GM21528 (cell line): ENCODE data around the gene NEDD9.

Experiments
- ATAC-seq: cut with Tn5 transposase; IDR thresholded peaks from one replicate; pipeline ENCODE4 v1.9.1; 2021; ENCODE audit warnings: mild to moderate bottlenecking, moderate library complexity; ENCODE audit not compliant: unreplicated experiment, low FRiP score

NEDD9 gene

GRCh38 chr6:11204794-11205366 lies 27.6 kb downstream of the NEDD9 start:
- ATAC-seq = no peak

- ATAC-seq = no peak
These were observed 28.5 kb downstream of the NEDD9 start for GRCh38 chr6:11204005-11204399.

DNA sequence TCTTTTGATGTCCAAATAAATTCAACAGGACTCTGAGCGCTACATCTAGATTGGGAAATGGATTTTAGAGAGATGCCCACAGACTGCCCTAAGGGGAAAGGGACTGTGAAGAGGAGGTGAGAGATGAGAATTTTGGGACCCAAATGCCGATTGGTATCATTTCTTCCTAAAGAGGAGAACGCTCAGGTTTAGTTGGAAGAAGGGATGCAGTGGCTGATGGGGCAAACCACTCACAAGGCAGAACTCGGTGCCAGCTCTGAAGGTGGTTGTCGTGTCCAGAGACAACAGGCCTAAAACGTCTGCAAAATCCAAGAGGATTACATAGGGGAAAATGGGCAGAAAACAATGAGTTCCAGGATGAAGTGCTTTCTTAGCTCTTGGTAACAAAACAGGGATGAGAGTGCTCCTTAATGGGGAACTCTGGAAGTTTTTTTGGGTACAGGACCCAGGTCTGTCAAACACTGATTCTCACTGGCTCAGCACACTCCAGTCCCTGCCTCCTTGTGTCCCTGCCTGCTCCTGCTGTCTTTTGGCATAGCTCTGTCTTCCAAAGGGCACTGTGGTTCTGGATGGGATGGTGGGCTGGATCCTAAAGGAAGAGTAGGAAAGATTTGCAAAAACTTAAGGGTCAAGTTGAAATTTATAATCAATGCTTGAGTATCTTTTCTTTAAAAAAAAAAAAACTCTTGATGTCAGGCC lies 29.0 kb downstream of the NEDD9 start:
- ATAC-seq = no peak

- ATAC-seq = no peak
These were observed 29.8 kb downstream of the NEDD9 start for GRCh38 chr6:11202513-11203305.

DNA sequence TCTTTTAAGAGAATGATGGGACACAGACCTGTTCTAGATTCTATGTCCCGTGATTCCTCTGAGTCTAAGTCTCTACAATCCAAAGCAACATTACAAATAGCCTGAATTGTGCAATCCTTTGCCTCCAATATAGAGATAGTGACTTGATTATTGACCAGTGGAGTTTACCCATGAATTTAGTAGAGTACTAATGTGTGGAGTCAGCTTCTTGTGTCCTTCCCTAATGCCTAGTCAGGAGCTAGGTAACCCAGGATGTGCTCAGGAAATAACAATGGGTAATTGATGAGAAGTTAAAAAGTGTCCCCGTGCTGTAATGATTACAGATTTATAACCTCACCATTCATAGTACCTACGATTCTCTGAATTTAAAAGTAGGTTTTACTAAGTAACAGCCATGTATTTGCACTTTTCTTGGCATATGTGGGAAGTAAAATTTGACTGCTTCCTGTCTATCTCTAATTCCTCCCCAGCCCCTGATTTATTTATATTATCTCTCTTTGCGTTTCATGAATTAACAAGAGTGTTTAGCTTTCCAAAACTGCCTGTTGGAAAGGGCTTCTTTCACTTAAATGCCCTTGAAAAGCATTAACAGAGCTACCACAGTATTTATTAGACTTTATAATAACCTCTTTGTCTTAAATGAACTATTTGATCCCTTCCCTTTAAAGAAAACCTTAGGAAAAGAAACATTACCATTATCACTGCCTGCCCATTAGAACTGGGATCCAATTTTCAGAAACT lies 30.5 kb downstream of the NEDD9 start:
- ATAC-seq = no peak

- no peak for ATAC-seq
These were observed 31.5 kb downstream of the NEDD9 start for GRCh38 chr6:11201015-11201414.

- ATAC-seq = no peak
These were observed 32.1 kb downstream of the NEDD9 start for GRCh38 chr6:11200356-11200755.

DNA sequence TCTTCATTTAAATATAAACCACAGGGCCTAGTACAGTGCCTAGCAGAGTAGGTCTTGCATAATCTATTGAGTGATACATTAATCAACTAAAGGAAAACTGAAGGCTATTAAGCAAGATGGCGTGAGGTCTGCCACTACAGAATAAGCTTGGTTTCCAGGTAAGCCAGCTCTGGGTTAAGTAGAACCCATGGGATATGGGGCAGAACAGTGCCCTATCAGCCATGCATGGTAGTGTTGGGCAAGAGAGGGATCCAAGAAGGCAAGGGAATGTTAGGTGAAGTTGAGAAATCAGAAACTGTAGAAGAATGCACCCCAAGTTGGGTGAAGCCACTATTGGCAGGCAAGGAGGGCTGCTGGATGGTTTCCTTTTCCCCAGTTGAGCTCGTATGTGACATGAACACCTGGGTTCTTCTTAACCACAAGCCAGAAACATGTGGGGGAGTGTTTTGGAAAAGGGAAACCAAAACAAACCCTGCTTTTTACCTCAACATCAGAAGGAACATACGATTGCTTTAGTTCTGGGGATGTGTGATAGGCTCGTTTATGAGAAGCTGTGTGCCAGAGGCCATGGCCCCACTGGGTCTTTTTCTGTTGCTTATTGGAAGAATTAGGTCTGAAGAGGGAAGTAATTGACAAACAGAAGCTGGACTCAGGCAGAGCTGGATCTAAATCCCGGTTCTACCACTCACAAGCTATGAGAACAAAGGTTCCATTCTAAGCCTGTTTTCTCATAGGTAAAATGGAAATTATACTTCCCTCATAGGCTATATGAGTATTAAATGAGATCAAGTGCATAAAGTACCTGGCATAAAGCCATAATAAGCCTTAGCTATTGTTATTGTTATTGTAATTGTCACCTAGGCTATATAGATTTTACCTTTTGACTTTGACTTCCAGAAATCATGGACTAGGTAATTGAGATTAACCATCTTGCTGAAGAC lies 33.5 kb downstream of the NEDD9 start:
- peak; percentile 49 for ATAC-seq

- no peak for ATAC-seq
These were observed 34.6 kb downstream of the NEDD9 start for GRCh38 chr6:11197850-11198249.

- ATAC-seq = no peak
These were observed 35.3 kb downstream of the NEDD9 start for GRCh38 chr6:11197175-11197536.

- ATAC-seq = no peak
These were observed 35.8 kb downstream of the NEDD9 start for GRCh38 chr6:11196511-11197174.

DNA sequence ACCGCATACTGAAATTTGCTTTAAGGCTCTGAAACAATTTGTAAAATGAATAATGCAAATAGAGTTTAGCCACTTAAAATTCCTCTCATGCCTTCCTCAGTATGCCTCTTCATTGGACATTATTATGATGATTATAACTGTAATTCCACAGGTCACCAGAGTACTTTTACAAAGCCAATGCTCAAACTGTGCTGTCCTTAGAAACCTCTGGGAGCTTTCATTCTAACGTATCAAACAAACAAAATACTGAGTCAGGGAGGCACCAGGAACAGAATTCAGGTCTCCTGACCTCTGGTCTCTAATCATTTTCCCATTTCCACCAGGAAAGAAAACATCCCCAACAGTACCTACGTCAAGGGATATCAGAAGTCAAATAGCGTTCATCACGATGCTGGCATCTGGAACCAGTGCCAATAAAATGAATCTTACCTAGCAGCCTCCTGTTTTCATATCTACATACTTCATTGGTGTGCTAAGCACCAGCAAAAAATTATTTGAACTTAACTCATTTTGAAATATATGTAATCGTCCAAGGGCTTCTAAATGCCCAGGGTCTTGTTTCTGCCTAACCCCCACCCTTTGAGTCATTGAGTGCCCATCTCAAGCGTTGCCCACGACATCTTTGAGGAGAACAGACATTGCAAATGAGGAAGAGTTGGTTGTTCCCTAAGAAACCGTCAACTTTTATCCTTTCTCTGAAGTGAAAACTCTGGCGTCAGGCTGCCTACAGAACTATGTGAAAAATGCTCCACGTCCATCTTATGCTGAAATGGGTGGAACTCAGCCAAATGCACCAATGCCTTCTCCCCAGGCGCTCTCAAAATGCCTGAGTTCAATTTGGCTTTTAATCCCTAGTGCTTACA lies 37.9 kb downstream of the NEDD9 start:
- ATAC-seq = no peak

GRCh38 chr6:11193434-11193833 lies 39.0 kb downstream of the NEDD9 start:
- ATAC-seq = no peak

- no peak for ATAC-seq
These were observed 40.3 kb downstream of the NEDD9 start for GRCh38 chr6:11192167-11192566.

- no peak for ATAC-seq
These were observed 41.7 kb downstream of the NEDD9 start for GRCh38 chr6:11190625-11191245.

DNA sequence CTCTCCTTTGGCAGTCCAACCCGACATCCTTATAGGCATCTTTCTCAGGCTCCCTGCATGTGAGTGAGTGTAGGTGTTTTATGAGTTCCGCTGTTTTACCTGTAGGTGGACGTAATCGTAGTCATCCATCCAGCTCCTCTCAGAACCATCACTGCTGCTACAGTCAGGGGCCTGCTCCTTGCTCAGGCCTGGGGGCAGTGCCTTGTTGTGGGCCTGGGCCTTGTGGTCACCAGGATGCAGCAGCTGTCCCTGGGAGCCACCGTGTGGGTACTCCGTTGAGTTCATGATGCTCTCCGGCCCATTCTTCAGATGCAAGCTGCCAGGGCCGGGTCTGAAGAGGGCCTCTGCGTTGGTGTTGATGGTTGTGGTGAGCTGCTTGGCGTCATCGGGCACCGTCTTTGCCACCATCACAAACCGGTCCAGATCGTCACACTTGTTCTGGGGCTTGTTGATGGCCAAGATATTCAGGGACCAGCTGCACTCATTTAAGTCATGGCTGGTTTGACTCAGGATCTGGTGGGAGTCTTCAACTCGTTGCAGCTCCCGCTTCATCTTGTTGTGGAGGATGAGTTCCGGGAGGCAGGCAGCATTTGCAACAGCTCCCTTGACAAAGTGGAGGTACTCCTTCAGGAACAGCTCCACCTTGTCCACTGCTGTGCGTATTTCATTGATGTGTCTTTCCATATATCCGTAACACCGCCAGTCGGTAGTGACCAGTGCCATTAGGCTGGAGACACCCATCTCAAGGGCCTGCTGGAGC lies 42.4 kb downstream of the NEDD9 start:
- no peak for ATAC-seq

GRCh38 chr6:11188161-11188915 lies 44.1 kb downstream of the NEDD9 start:
- ATAC-seq = no peak
